ENCODE measurements around the gene SLC30A7.

- TF ChIP-seq, protein P1, sequence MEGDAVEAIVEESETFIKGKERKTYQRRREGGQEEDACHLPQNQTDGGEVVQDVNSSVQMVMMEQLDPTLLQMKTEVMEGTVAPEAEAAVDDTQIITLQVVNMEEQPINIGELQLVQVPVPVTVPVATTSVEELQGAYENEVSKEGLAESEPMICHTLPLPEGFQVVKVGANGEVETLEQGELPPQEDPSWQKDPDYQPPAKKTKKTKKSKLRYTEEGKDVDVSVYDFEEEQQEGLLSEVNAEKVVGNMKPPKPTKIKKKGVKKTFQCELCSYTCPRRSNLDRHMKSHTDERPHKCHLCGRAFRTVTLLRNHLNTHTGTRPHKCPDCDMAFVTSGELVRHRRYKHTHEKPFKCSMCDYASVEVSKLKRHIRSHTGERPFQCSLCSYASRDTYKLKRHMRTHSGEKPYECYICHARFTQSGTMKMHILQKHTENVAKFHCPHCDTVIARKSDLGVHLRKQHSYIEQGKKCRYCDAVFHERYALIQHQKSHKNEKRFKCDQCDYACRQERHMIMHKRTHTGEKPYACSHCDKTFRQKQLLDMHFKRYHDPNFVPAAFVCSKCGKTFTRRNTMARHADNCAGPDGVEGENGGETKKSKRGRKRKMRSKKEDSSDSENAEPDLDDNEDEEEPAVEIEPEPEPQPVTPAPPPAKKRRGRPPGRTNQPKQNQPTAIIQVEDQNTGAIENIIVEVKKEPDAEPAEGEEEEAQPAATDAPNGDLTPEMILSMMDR (IDR thresholded peaks at IDR 0.05; ENCODE audit: low read depth, low read length), result no peak
- TF ChIP-seq EZH2phosphoT487 (IDR thresholded peaks at IDR 0.05; ENCODE audit: low read depth), result no peak
These were observed 102.5 kb downstream of the SLC30A7 start for GRCh38 chr1:100998426-100998825.
